ENCODE results near the gene COL25A1. TPM values are rescaled to one million over a fixed set of nuclear protein-coding genes. Genes with fewer than 3 reads are reported as not detected.

COL25A1 gene
- total RNA-seq, 1 experiment from 2014 or later = 4.2 TPM

GRCh38 chr4:108885211-108885610 lies 417.2 kb downstream of the COL25A1 start:
- no CpG with 5 or more reads among the region's 1 CpG for WGBS (ENCODE audit: extremely low coverage, insufficient read length, low lambda C conversion rate)
- no peak overlapping the region for H2BK5ac ChIP-seq (ENCODE audit: insufficient read length, low read length)
- Mint-ChIP-seq H3K4me1 (peaks cover 22 to 28% of the 10 kb centered on the region in 2 experiments), H3K9me3 (no peaks in the 10 kb centered on the region), H3K4me3 (no peak overlapping the region), H3K36me3 (ENCODE audit: insufficient read depth in 1 of 3, low read depth in 3 of 3) (no peaks in the 10 kb centered on the region), H3K27ac (no peak overlapping the region), H3K27me3 (ENCODE audit: low read depth) (no peaks in the 10 kb centered on the region)
- no peak overlapping the region for H2BK12ac ChIP-seq (ENCODE audit: insufficient read length, low read depth, low read length)
- no peak overlapping the region for H2BK20ac ChIP-seq (ENCODE audit: low read depth, low read length, poor library complexity, severe bottlenecking)
- H3K14ac ChIP-seq (ENCODE audit: insufficient read depth, low read length) = no peak overlapping the region
- H4K91ac ChIP-seq (ENCODE audit: insufficient read length, low read depth, low read length) = no peak overlapping the region
- H2AK5ac ChIP-seq (ENCODE audit: insufficient read length, low read length) = no peak overlapping the region
- H3K9me3 ChIP-seq (ENCODE audit: control insufficient read depth, low read depth, low read length) = no peaks in the 10 kb centered on the region
- DNase-seq = no peak
- no peak overlapping the region for H2BK15ac ChIP-seq (ENCODE audit: low read depth, low read length)
- H4K20me1 ChIP-seq (ENCODE audit: control insufficient read depth, insufficient read depth, insufficient read length) = no peaks in the 10 kb centered on the region
- H3K4me2 ChIP-seq (ENCODE audit: insufficient read depth, insufficient read length, low read length) = no peak overlapping the region
- no peak overlapping the region for H3K23ac ChIP-seq (ENCODE audit: insufficient read length, low read depth, low read length)
- H2AFZ ChIP-seq (ENCODE audit: low read length) = no peak overlapping the region
- H3K79me1 ChIP-seq (ENCODE audit: insufficient read depth, low read depth, low read length, poor library complexity, severe bottlenecking) = no peaks in the 10 kb centered on the region
- H3K27me3 ChIP-seq (ENCODE audit: insufficient read depth, low read length) = no peaks in the 10 kb centered on the region
- no peaks in the 10 kb centered on the region for H3K23me2 ChIP-seq (ENCODE audit: insufficient read length, low read depth, low read length, poor library complexity, severe bottlenecking)
- no peak overlapping the region for H3K9ac ChIP-seq (ENCODE audit: extremely low read depth, insufficient read length, low read length)
- H4K5ac ChIP-seq (ENCODE audit: insufficient read length, low read depth, low read length) = no peak overlapping the region
- H3K18ac ChIP-seq (ENCODE audit: insufficient read length, low read depth, low read length) = no peak overlapping the region
- no peak overlapping the region for H3K56ac ChIP-seq (ENCODE audit: insufficient read length, low read depth, low read length)
- H3K4ac ChIP-seq (ENCODE audit: low read depth, low read length) = no peak overlapping the region
- H4K8ac ChIP-seq (replicated peaks; ENCODE audit: insufficient read length, low read depth, low read length) = no peak overlapping the region
- H3K27ac ChIP-seq (ENCODE audit: insufficient read length, low read depth, low read length) = no peak overlapping the region
- no peak overlapping the region for H2BK120ac ChIP-seq (ENCODE audit: low read depth, low read length, poor library complexity, severe bottlenecking)
- no peak overlapping the region for H3T11ph ChIP-seq (ENCODE audit: low read length)
- TF ChIP-seq CTCF (conservative IDR thresholded peaks at IDR 0.05) = no peak
- no peaks in the 10 kb centered on the region for H3K79me2 ChIP-seq (ENCODE audit: insufficient read depth, low read length)
- H3K4me1 ChIP-seq (ENCODE audit: insufficient read depth, low read length) = peaks cover 4% of the 10 kb centered on the region
